H1 (cell line): ENCODE data around the gene NWD2. TPM values are rescaled to one million over a fixed set of nuclear protein-coding genes. Genes with fewer than 3 reads are reported as not detected.

Experiments used
- CTCF ChIA-PET: fragments of 300-600 bp; sonication (Branson Sonifier 250); formaldehyde crosslinking; loops from one replicate; lab custom pipeline; 2021; ENCODE audit not compliant: partially characterized antibody; lab: Charles Lee
- POLR2A ChIA-PET: fragments of 300-600 bp; sonication (Branson Sonifier 250); formaldehyde crosslinking; loops from one replicate; lab custom pipeline; 2021; ENCODE audit warnings: inconsistent platforms; ENCODE audit not compliant: partially characterized antibody; lab: Charles Lee
- DNase-seq, 2 experiments: peaks; one replicate each; pipeline versions ENCODE4 v3.0.0 to v3.0.0-alpha.2; 2010 to 2022; ENCODE audit warnings: low spot score in 2 of 2, low read depth in 1 of 2, mixed read lengths in 1 of 2
- FAIRE-seq: peaks from 2 replicates; lab custom pipeline; 2011; peaks lifted over from hg19 to GRCh38; lab: Jason Lieb, UNC
- H2AFZ ChIP-seq: 2 replicates; pipeline ENCODE4 v1.8.1; 2012; ENCODE audit warnings: low read length, inconsistent platforms
- H2AK5ac ChIP-seq: 2 replicates; pipeline ENCODE4 v1.6.1; 2013; ENCODE audit warnings: low read depth, low read length
- H2BK120ac ChIP-seq: replicated peaks from 2 replicates; pipeline ENCODE3; 2013; ENCODE audit warnings: low read depth, low read length, inconsistent platforms
- H2BK12ac ChIP-seq: 2 replicates; pipeline ENCODE4 v1.6.1; 2013; ENCODE audit warnings: low read depth, low read length
- H2BK15ac ChIP-seq: 2 replicates; pipeline ENCODE4 v1.6.1; 2013; ENCODE audit warnings: low read length
- H2BK20ac ChIP-seq: 2 replicates; pipeline ENCODE4 v1.6.1; 2013; ENCODE audit warnings: low read length
- H2BK5ac ChIP-seq: 2 replicates; pipeline ENCODE4 v1.6.1; 2013; ENCODE audit warnings: low read depth, low read length
- H3K14ac ChIP-seq: 2 replicates; pipeline ENCODE4 v1.6.1; 2013; ENCODE audit warnings: inconsistent platforms; ENCODE audit not compliant: insufficient read length
- H3K18ac ChIP-seq: 2 replicates; pipeline ENCODE4 v1.6.1; 2013; ENCODE audit warnings: low read length; ENCODE audit errors: extremely low read depth
- H3K23ac ChIP-seq: 2 replicates; pipeline ENCODE4 v1.6.1; 2013; ENCODE audit warnings: inconsistent platforms; ENCODE audit not compliant: insufficient read length
- H3K23me2 ChIP-seq: 2 replicates; pipeline ENCODE4 v1.6.1; 2013; ENCODE audit warnings: low read depth, low read length
- H3K27ac ChIP-seq: 2 replicates; pipeline ENCODE4 v1.6.1; 2011; ENCODE audit warnings: low read depth, low read length, inconsistent platforms
- H3K27me3 ChIP-seq, 4 experiments: replicated peaks in 1 of 4; 1 replicate in 1 of 4; 2 replicates in 3 of 4; pipeline versions ENCODE4 v1.6.1 to v1.8.1; 2011 to 2013; ENCODE audit warnings: low read length in 3 of 4, mild to moderate bottlenecking in 3 of 4, inconsistent platforms in 2 of 4, mixed read lengths in 2 of 4, moderate library complexity in 1 of 4; ENCODE audit not compliant: control insufficient read depth in 3 of 4, insufficient read depth in 3 of 4; ENCODE audit errors: extremely low read depth in 1 of 4
- H3K36me3 ChIP-seq, 4 experiments: 2 replicates each; pipeline versions ENCODE4 v1.6.1 to v1.8.1; 2011 to 2013; ENCODE audit warnings: mild to moderate bottlenecking in 4 of 4, low read length in 3 of 4, moderate library complexity in 2 of 4, control low read depth in 1 of 4, inconsistent platforms in 1 of 4; ENCODE audit not compliant: insufficient read depth in 4 of 4, control insufficient read depth in 2 of 4
- H3K4ac ChIP-seq: replicated peaks from 2 replicates; pipeline ENCODE3; 2013; ENCODE audit warnings: low read length, low read depth, mixed read lengths, inconsistent platforms; ENCODE audit not compliant: insufficient read length
- H3K4me1 ChIP-seq, 4 experiments: replicated peaks in 1 of 4; 1 replicate in 1 of 4; 2 replicates in 3 of 4; pipeline versions ENCODE4 v1.6.1 to v1.8.1; 2011 to 2013; ENCODE audit warnings: low read length in 3 of 4, inconsistent platforms in 2 of 4, mixed read lengths in 1 of 4; ENCODE audit not compliant: insufficient read depth in 4 of 4, control insufficient read depth in 3 of 4
- H3K4me2 ChIP-seq, 2 experiments: 2 replicates each; pipeline versions ENCODE4 v1.6.1 to v1.8.1; 2011 to 2013; ENCODE audit warnings: low read depth in 2 of 2, low read length in 2 of 2, control low read depth in 1 of 2, inconsistent platforms in 1 of 2, mild to moderate bottlenecking in 1 of 2; ENCODE audit not compliant: insufficient read depth in 1 of 2
- H3K4me3 ChIP-seq, 4 experiments: fragments of 200-600, 300-600 bp in 1 of 4; sonication (generic), shearing (Covaris generic), sonication (Bioruptor Twin) in 1 of 4; 2 replicates each; pipeline versions ENCODE4 v1.5.1 to v1.8.1; 2011 to 2016; ENCODE audit warnings: low read length in 4 of 4, low read depth in 3 of 4, control low read depth in 2 of 4, inconsistent platforms in 2 of 4, mild to moderate bottlenecking in 2 of 4, mixed read lengths in 1 of 4, moderate library complexity in 1 of 4; ENCODE audit not compliant: insufficient read depth in 2 of 4; ENCODE audit errors: extremely low read depth in 1 of 4
- H3K56ac ChIP-seq: replicated peaks from 2 replicates; pipeline ENCODE3; 2013; ENCODE audit warnings: low read depth, mild to moderate bottlenecking, mixed read lengths, low read length, inconsistent platforms; ENCODE audit not compliant: insufficient read length
- H3K79me1 ChIP-seq: 2 replicates; pipeline ENCODE4 v1.6.1; 2013; ENCODE audit warnings: low read depth, low read length, control low read depth
- H3K79me2 ChIP-seq, 2 experiments: 2 replicates each; pipeline versions ENCODE4 v1.6.1 to v1.8.1; 2012 to 2013; ENCODE audit warnings: low read length in 2 of 2, mild to moderate bottlenecking in 2 of 2, inconsistent platforms in 1 of 2; ENCODE audit not compliant: insufficient read depth in 2 of 2, control insufficient read depth in 1 of 2
- H3K9ac ChIP-seq, 4 experiments: replicated peaks in 1 of 4; 1 replicate in 1 of 4; 2 replicates in 3 of 4; pipeline versions ENCODE4 v1.6.1 to v1.8.1; 2011 to 2013; ENCODE audit warnings: low read depth in 3 of 4, low read length in 3 of 4, control low read depth in 2 of 4, mild to moderate bottlenecking in 2 of 4, moderate library complexity in 2 of 4, inconsistent platforms in 1 of 4; ENCODE audit errors: extremely low read depth in 1 of 4
- H3K9me3 ChIP-seq, 2 experiments: 2 replicates each; pipeline versions ENCODE4 v1.6.1 to v1.8.1; 2012 to 2013; ENCODE audit warnings: mild to moderate bottlenecking in 2 of 2, moderate library complexity in 2 of 2, control low read depth in 1 of 2, inconsistent platforms in 1 of 2, low read depth in 1 of 2, low read length in 1 of 2, mixed read lengths in 1 of 2; ENCODE audit not compliant: insufficient read depth in 2 of 2
- H4K20me1 ChIP-seq, 2 experiments: replicated peaks in 1 of 2; 2 replicates each; pipeline versions ENCODE3 to v1.8.1; 2011 to 2013; ENCODE audit warnings: inconsistent platforms in 2 of 2, low read length in 2 of 2, mild to moderate bottlenecking in 1 of 2; ENCODE audit not compliant: insufficient read depth in 2 of 2, control insufficient read depth in 1 of 2
- H4K5ac ChIP-seq: 2 replicates; pipeline ENCODE4 v1.6.1; 2013; ENCODE audit warnings: low read length, low read depth, mixed read lengths, inconsistent platforms; ENCODE audit not compliant: insufficient read length
- H4K8ac ChIP-seq: 2 replicates; pipeline ENCODE4 v1.8.0; 2013; ENCODE audit warnings: mild to moderate bottlenecking, moderate library complexity, low read length, inconsistent platforms; ENCODE audit not compliant: insufficient read depth; ENCODE audit errors: extremely low read depth
- H4K91ac ChIP-seq: replicated peaks from 2 replicates; pipeline ENCODE3; 2013; ENCODE audit warnings: low read length, mixed read lengths, inconsistent platforms; ENCODE audit not compliant: insufficient read length
- CHD1 ChIP-seq: IDR thresholded peaks from 2 replicates; pipeline ENCODE4 v1.6.1; 2012; ENCODE audit warnings: low read depth, low read length, improper control_type of control experiment
- POLR2AphosphoS5 ChIP-seq: IDR thresholded peaks from 2 replicates; pipeline ENCODE4 v1.6.1; 2011; ENCODE audit warnings: low read depth, low read length
- SAP30 ChIP-seq: fragments of 300-600 bp; sonication (generic); IDR thresholded peaks from 2 replicates; pipeline ENCODE4 v1.7.1; 2012; ENCODE audit warnings: low read length, moderate library complexity, mild to moderate bottlenecking, inconsistent platforms; ENCODE audit not compliant: insufficient read depth, insufficient replicate concordance
- SRF ChIP-seq: IDR thresholded peaks from 2 replicates; pipeline ENCODE4 v1.6.1; 2011; ENCODE audit warnings: mild to moderate bottlenecking, low read depth, low read length, moderate library complexity
- TAF1 ChIP-seq: IDR thresholded peaks from 2 replicates; pipeline ENCODE4 v1.6.1; 2011; ENCODE audit warnings: mild to moderate bottlenecking, low read depth, low read length
- WGBS, 2 experiments: shearing (Covaris generic) in 1 of 2; methylation state at CpG; one replicate each; pipeline versions ENCODE4 v1.1.6 to v1.1.7; 2013 to 2015; ENCODE audit warnings: low lambda C conversion rate in 2 of 2, mixed read lengths in 2 of 2, inconsistent platforms in 1 of 2, low coverage in 1 of 2, missing lambda C conversion rate in 1 of 2; ENCODE audit not compliant: insufficient replicate concordance in 2 of 2, insufficient coverage in 1 of 2, insufficient read length in 1 of 2; ENCODE audit errors: extremely low coverage in 1 of 2, missing lambda C conversion rate in 1 of 2; 5-methylcytosine and 5-hydroxymethylcytosine counted together
- polyA plus RNA-seq, 7 experiments: library from polyadenylated mRNA; depleted of rRNA in 3 of 7; stranded (reverse) in 5 of 7; unstranded in 2 of 7; fragments of >200 nt in 5 of 7; fragments of 200-250 nt in 2 of 7; gene quantifications; 1 replicate in 5 of 7; 2 replicates in 1 of 7; 4 replicates in 1 of 7; pipeline versions ENCODE4 v1.2.1 to v1.2.3, GENCODE V29; 2011 to 2013; ENCODE audit warnings: missing spikeins in 2 of 7, mixed read lengths in 2 of 7
- total RNA-seq: library from RNA; stranded (reverse); fragmentation: NEBNext Ultra II Directional; extraction: Animal tissue kit (Norgen Biotek cat#: 25700); gene quantifications from 2 replicates; pipeline ENCODE4 v1.2.1, GENCODE V29; 2021

NWD2 gene
- total and polyA plus RNA-seq, 2 of the 8 experiments (the other 6 are each of a cell fraction or from before 2014, with no cell fraction given), result under 0.01 TPM; not detected in 1

DNA sequence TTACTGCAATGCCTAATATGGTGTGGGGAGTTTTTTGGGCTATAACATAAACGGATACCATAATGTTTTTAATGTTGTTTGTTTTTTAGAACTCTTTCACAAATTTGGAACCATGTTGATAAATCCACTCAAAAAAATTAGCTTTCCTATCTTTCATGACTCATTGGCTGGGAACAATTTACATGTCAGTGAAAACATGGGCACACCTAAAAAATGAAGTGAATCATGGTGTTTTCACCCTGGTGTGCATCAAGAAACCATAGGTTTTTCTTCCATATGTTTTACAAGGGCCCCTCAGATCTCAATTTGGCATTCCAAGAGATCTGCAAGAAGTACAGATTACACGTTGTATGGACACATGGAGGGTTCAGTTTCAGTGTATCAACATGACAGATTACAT, 207.1 kb downstream of the NWD2 start:
- H3K79me1 ChIP-seq, result no peaks in the 10 kb centered on the region
- 74% methylated on average over 2 of the region's 2 CpGs; no CpG with 5 or more reads in 1 of the 2 experiments for WGBS, 2 experiments
- peaks cover 0 to 5% (median 1%) of the 10 kb centered on the region in 4 experiments; a peak in 2 of 7 replicates for H3K4me1 ChIP-seq
- peaks cover 7% of the 10 kb centered on the region; the same call in 1 of the 2 replicates for H3K23me2 ChIP-seq
- DNase-seq (no peak), FAIRE-seq (no peak)
- no peak overlapping the region for H3K18ac ChIP-seq
- no peak overlapping the region for H3K9ac ChIP-seq
- H2BK120ac ChIP-seq, result no peak overlapping the region
- no peak overlapping the region for H3K4me2 ChIP-seq
- no peak overlapping the region for H2BK20ac ChIP-seq
- no peaks in the 10 kb centered on the region for H3K79me2 ChIP-seq
- no peak overlapping the region for H2BK12ac ChIP-seq
- H3K4me3 ChIP-seq, result no peak overlapping the region
- POLR2A ChIA-PET, result no interaction called here
- H3K23ac ChIP-seq, result no peak overlapping the region
- no peaks in the 10 kb centered on the region for H4K20me1 ChIP-seq
- no peak overlapping the region for H4K5ac ChIP-seq
- H3K36me3 ChIP-seq, result no peaks in the 10 kb centered on the region
- H3K27me3 ChIP-seq, result peaks cover 0 to 17% (median 6%) of the 10 kb centered on the region in 4 experiments; a peak in 5 of 7 replicates
- no peak overlapping the region for H2AK5ac ChIP-seq
- H3K4ac ChIP-seq, result no peak overlapping the region
- H3K9me3 ChIP-seq, result no peaks in the 10 kb centered on the region
- TF ChIP-seq POLR2AphosphoS5 (no peak), TAF1 (no peak), SAP30 (no peak), CHD1 (no peak), SRF (no peak)
- TF ChIP-seq, all 59 proteins: peak for 0
- CTCF ChIA-PET, result interaction anchor here (1.0 to 7.8 kb wide), 9 partner anchors 13 to 344 kb away, joined by 3 to 107 read pairs (median 3); no protein-coding TSS in a partner anchor
- H2BK5ac ChIP-seq, result no peak overlapping the region
- H4K8ac ChIP-seq, result no peak overlapping the region
- H3K27ac ChIP-seq, result no peak overlapping the region
- H2BK15ac ChIP-seq, result no peak overlapping the region
- H4K91ac ChIP-seq, result no peak overlapping the region
- no peak overlapping the region for H3K56ac ChIP-seq
- no peak overlapping the region for H2AFZ ChIP-seq
- no peak overlapping the region for H3K14ac ChIP-seq
